SU-DHL-6 (cell line): ENCODE measurements around the gene SP140.

Experiments
- H2AFZ ChIP-seq: fragments of 200-600 bp; sonication (generic); 2 replicates; pipeline ENCODE4 v1.6.1; 2014; ENCODE audit warnings: low read depth, mild to moderate bottlenecking, moderate library complexity, mixed read lengths, antibody characterized with exemption, low read length; ENCODE audit not compliant: severe bottlenecking
- H3F3A ChIP-seq: fragments of 200-600 bp; shearing (Covaris generic); 2 replicates; pipeline ENCODE4 v1.6.0; 2016; ENCODE audit warnings: antibody characterized with exemption, mild to moderate bottlenecking; ENCODE audit not compliant: insufficient read depth
- H3K27ac ChIP-seq: fragments of 200-600 bp; sonication (generic); 2 replicates; pipeline ENCODE4 v1.5.1; 2016; ENCODE audit warnings: low read depth, mild to moderate bottlenecking, low read length, moderate library complexity, mixed read lengths
- H3K27me3 ChIP-seq: fragments of 200-600 bp; sonication (generic), shearing (Covaris generic); 2 replicates; pipeline ENCODE4 v1.6.0; 2014; ENCODE audit warnings: mild to moderate bottlenecking, low read length
- H3K36me3 ChIP-seq: fragments of 200-600 bp; sonication (generic); 2 replicates; pipeline ENCODE4 v1.6.1; 2014; ENCODE audit warnings: mild to moderate bottlenecking, low read length, mixed read lengths
- H3K4me2 ChIP-seq: fragments of 300-600, 200-600 bp; shearing (Covaris generic), sonication (generic); 2 replicates; pipeline ENCODE4 v1.6.0; 2014; ENCODE audit warnings: low read length, low read depth, mild to moderate bottlenecking; ENCODE audit not compliant: poor library complexity, severe bottlenecking
- H3K4me3 ChIP-seq: fragments of 200-600 bp; sonication (generic); 2 replicates; pipeline ENCODE4 v1.5.1; 2014; ENCODE audit warnings: antibody characterized with exemption, low read length, mild to moderate bottlenecking, mixed read lengths; ENCODE audit not compliant: insufficient read depth, poor library complexity, severe bottlenecking
- H3K79me2 ChIP-seq: fragments of 200-600 bp; sonication (generic); 2 replicates; pipeline ENCODE4 v1.6.1; 2014; ENCODE audit warnings: mild to moderate bottlenecking, low read length, moderate library complexity; ENCODE audit not compliant: insufficient read depth
- H3K9ac ChIP-seq: fragments of 200-600 bp; sonication (generic); 2 replicates; pipeline ENCODE4 v1.7.0; 2014; ENCODE audit warnings: mild to moderate bottlenecking, low read length
- H3K9me2 ChIP-seq: fragments of 200-600 bp; sonication (generic); replicated peaks from 2 replicates; pipeline ENCODE4 v1.6.1; 2014; ENCODE audit warnings: low read length; ENCODE audit not compliant: insufficient read depth
- H3K9me3 ChIP-seq: fragments of 200-600 bp; sonication (generic); 2 replicates; pipeline ENCODE4 v1.6.1; 2014; ENCODE audit warnings: low read length, mixed read lengths; ENCODE audit not compliant: insufficient read depth
- H4K20me1 ChIP-seq: fragments of 200-600 bp; sonication (generic); 2 replicates; pipeline ENCODE4 v1.6.1; 2014; ENCODE audit warnings: low read depth, mild to moderate bottlenecking, antibody characterized with exemption, low read length, moderate library complexity, mixed read lengths
- CTCF ChIP-seq: fragments of 200-600 bp; sonication (generic); IDR thresholded peaks from one replicate; pipeline ENCODE4 v1.5.1; 2017; ENCODE audit warnings: antibody characterized with exemption, mild to moderate bottlenecking, low read length, moderate library complexity; ENCODE audit not compliant: insufficient read depth, poor library complexity, severe bottlenecking
- EZH2phosphoT487 ChIP-seq: fragments of 200-600 bp; sonication (generic), shearing (Covaris generic); conservative IDR thresholded peaks from 2 replicates; pipeline ENCODE4 v1.6.1; 2018; ENCODE audit warnings: mild to moderate bottlenecking, antibody characterized with exemption, low read length, moderate library complexity, mixed read lengths

Gene SP140

GRCh38 chr2:230246206-230246605, 20.7 kb downstream of the SP140 start:
- H3K27me3 ChIP-seq, result no peaks in the 10 kb centered on the region
- no peak overlapping the region for H2AFZ ChIP-seq
- TF ChIP-seq EZH2phosphoT487, result no peak
- TF ChIP-seq CTCF, result no peak
- no peak overlapping the region for H3K4me3 ChIP-seq
- H3K27ac ChIP-seq, result no peak overlapping the region
- no peaks in the 10 kb centered on the region for H3K79me2 ChIP-seq
- H3K36me3 ChIP-seq, result peaks cover 7% of the 10 kb centered on the region; the same call in 1 of the 2 replicates
- no peak overlapping the region for H3K4me2 ChIP-seq
- no peaks in the 10 kb centered on the region for H3K9me2 ChIP-seq
- no peak overlapping the region for H3K9ac ChIP-seq
- H3F3A ChIP-seq, result no peaks in the 10 kb centered on the region
- H3K9me3 ChIP-seq, result no peaks in the 10 kb centered on the region
- H4K20me1 ChIP-seq, result no peaks in the 10 kb centered on the region

- H3K36me3 ChIP-seq, result peaks cover 8% of the 10 kb centered on the region; the same call in 1 of the 2 replicates
Measured at GRCh38 chr2:230250231-230250630, 24.7 kb downstream of the SP140 start.

GRCh38 chr2:230254152-230254881, 28.8 kb downstream of the SP140 start:
- no peaks in the 10 kb centered on the region for H3K9me3 ChIP-seq
- H3K36me3 ChIP-seq, result peaks cover 14% of the 10 kb centered on the region; the same call in 1 of the 2 replicates
- no peaks in the 10 kb centered on the region for H4K20me1 ChIP-seq
- H3K9me2 ChIP-seq, result no peaks in the 10 kb centered on the region
- H2AFZ ChIP-seq, result no peak overlapping the region
- H3K79me2 ChIP-seq, result no peaks in the 10 kb centered on the region
- H3K4me2 ChIP-seq, result no peak overlapping the region
- H3K4me3 ChIP-seq, result no peak overlapping the region
- TF ChIP-seq EZH2phosphoT487 (no peak), CTCF (no peak)
- no peaks in the 10 kb centered on the region; the same call in 1 of the 2 replicates for H3F3A ChIP-seq
- H3K9ac ChIP-seq, result no peak overlapping the region
- no peaks in the 10 kb centered on the region for H3K27me3 ChIP-seq
- no peak overlapping the region for H3K27ac ChIP-seq

More at GRCh38 chr2:230250231-230250630, 24.7 kb downstream of the SP140 start:
- Histone ChIP-seq H3K4me2 (no peak overlapping the region), H2AFZ (no peak overlapping the region), H3K79me2 (no peaks in the 10 kb centered on the region), H3K9me2 (no peaks in the 10 kb centered on the region), H4K20me1 (no peaks in the 10 kb centered on the region), H3F3A (no peaks in the 10 kb centered on the region), H3K4me3 (no peak overlapping the region), H3K27ac (no peak overlapping the region), H3K9me3 (no peaks in the 10 kb centered on the region), H3K27me3 (no peaks in the 10 kb centered on the region), H3K9ac (no peak overlapping the region)
- TF ChIP-seq CTCF (no peak), EZH2phosphoT487 (no peak)
